Measurements from ENCODE around the gene GSN.

DNA sequence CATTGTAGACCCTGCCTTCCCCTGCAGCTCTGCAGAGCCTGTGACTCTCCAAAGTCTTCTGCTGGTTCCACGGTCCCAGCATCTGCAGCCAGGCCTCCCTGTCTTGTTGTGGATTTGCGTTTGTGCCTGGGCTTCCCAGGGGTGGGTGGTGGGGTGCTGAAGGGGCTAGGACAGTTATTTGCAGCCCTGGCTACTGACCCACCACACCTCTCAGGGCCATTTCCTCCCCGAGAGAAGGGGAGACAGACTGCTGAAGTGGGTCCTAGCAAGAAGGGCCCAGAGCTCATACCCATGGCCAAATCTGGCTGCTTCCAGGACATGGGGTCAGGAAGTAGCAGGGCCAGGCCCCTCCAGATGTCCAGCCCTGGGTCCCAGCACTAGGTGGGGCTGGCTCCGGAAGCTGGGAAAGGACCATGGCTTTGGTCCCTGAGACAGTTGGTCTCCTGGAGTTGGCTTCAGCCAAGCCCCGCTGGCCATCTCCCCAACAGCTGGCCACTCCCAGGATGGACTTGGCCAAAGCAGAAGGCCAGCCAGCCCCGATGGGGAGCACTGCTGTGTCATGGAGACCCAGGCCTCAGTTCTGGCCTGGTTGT, 26.3 kb downstream of the GSN start:
- TF ChIP-seq, protein P1, sequence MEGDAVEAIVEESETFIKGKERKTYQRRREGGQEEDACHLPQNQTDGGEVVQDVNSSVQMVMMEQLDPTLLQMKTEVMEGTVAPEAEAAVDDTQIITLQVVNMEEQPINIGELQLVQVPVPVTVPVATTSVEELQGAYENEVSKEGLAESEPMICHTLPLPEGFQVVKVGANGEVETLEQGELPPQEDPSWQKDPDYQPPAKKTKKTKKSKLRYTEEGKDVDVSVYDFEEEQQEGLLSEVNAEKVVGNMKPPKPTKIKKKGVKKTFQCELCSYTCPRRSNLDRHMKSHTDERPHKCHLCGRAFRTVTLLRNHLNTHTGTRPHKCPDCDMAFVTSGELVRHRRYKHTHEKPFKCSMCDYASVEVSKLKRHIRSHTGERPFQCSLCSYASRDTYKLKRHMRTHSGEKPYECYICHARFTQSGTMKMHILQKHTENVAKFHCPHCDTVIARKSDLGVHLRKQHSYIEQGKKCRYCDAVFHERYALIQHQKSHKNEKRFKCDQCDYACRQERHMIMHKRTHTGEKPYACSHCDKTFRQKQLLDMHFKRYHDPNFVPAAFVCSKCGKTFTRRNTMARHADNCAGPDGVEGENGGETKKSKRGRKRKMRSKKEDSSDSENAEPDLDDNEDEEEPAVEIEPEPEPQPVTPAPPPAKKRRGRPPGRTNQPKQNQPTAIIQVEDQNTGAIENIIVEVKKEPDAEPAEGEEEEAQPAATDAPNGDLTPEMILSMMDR (IDR thresholded peaks at IDR 0.05): no peak
- TF ChIP-seq POLR2A (IDR thresholded peaks at IDR 0.05): no peak
- TF ChIP-seq POLR2AphosphoS5 (IDR thresholded peaks at IDR 0.05): no peak

All from transverse colon (tissue), 4 donors.